Transverse colon (tissue), 3 donors: ENCODE measurements around the gene NUP214.

Experiments used
- CTCF ChIP-seq, 5 experiments: fragments of 200-600 bp in 3 of 5; fragments of 450-650 bp in 2 of 5; sonication (generic) in 3 of 5; IDR thresholded peaks; 1 replicate in 2 of 5; 2 replicates in 3 of 5; pipeline ENCODE4 v1.5.1; 2016 to 2017; ENCODE audit warnings: antibody characterized with exemption in 5 of 5, inconsistent platforms in 3 of 5, mild to moderate bottlenecking in 2 of 5, moderate library complexity in 1 of 5
- POLR2A ChIP-seq: fragments of 450-650 bp; IDR thresholded peaks from one replicate; pipeline ENCODE4 v1.6.1; 2016; ENCODE audit warnings: antibody characterized with exemption, mild to moderate bottlenecking, moderate library complexity

- TF ChIP-seq CTCF (IDR thresholded peaks at IDR 0.05) (no peak), POLR2A (no peak)
These were observed 76.5 kb downstream of the NUP214 start for GRCh38 chr9:131201856-131202255.
